Hematopoietic multipotent progenitor cell treated with erythropoietin and hydrocortisone succinate and interleukin-3 and kit ligand, for 4 days (in vitro differentiated cells): ENCODE measurements around the gene SMIM11.
A peak's percentile ranks its signal among the peaks of the same experiment; 100 is the strongest.
"Not testable (repeated sequence)": the region's sequence is repeated elsewhere in the genome, so short reads cannot be mapped to it uniquely, and the experiment has no call there.

Experiments
- DNase-seq: peaks from one replicate; pipeline ENCODE4 v3.0.0-alpha.2; 2015

SMIM11 gene

DNA sequence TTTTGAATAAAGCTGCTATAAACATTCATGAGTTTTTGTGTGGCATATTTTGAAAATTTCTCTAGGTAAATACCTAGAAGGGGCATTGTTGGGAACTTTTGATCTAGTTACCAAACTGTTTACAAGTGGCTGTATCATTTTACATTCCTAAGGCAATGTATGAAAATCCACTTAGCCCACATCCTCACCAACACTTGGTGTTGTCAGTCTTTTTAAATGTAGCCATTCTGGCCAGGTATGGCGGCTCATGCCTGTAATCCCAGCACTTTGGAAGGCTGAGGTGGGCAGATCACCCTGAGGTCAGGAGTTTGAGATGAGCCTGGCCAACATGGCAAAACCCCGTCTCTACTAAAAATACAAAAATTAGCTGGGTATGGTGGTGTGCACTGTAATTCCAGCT is 17.4 kb upstream of the SMIM11 start:
- no peak for DNase-seq

DNA sequence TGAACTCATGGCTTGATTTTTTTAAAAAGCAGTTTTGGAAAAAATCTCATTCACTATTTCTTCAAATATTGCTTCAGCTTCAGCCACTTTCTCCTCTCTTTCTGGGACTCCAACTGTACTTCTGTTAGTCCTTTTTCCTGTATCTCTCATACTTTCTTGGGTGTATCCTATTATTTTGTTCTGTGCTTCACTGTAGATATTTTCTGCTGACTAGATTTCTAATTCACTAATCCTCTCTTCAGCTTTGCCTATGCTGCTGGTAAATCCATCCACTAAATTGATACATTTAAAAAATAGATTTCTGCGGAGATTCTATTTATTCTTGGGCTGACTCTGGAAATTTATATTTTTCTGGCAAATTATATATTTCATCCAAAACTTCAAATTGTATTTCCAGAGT is 16.4 kb upstream of the SMIM11 start:
- no peak for DNase-seq

DNA sequence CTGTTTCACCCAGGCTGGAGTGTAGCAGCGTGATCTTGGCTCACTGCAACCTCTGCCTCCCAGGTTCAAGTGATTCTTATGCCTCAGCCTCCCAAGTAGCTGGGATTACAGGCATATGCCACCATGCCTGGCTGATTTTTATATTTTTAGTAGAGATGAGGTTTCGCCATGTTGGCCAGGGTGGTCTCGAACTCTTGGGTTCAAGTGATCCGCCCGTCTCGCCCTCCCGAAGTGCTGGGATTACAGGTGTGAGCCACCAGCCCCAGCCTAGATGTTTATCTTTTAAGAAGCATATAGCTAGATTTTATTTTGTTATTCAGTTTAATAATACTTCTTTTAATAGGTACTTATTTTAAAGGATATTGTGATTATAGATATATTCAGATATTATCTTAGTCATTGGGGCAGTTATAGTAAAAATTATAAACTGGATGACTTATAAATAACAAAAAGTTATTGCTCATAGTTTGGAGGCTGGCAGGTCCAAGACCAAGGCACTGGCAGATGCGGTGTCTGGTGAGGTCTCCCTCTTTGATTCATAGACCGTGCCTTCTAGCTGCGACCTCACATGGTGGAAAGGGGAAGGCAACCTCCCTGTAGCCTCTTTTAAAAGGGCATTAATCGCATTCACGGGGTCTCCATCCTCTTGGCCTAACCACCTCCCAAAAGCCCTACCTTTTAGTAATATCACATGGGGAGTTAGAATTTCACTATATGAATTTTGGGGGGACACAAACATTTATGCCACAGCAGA is 14.6 kb upstream of the SMIM11 start:
- DNase-seq, result no peak

DNA sequence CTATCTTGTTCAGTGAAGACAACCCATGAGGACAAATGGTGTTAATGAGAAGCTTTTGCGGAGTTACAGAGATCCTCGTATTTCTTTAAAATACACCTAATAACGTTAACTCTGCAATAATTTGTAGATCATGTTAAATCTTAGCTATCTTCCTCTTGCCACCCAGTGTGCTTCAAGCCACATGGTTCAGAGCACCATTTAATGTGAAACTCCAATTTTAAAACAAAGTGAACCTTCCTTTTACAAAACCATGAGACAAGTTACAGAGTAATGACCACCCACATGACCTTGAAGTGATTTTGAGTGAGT is 13.2 kb upstream of the SMIM11 start:
- DNase-seq, result no peak

- DNase-seq, result no peak
These were observed 12.6 kb upstream of the SMIM11 start for GRCh38 chr21:34362670-34363069.

- DNase-seq, result no peak
These were observed 11.6 kb upstream of the SMIM11 start, which contains the start of gene KCNE2 for GRCh38 chr21:34363733-34364132. Gene KCNE2, plus strand, starts transcription at chr21:34364006. Its CDS starts 6,473 bp downstream, at chr21:34370479.

DNA sequence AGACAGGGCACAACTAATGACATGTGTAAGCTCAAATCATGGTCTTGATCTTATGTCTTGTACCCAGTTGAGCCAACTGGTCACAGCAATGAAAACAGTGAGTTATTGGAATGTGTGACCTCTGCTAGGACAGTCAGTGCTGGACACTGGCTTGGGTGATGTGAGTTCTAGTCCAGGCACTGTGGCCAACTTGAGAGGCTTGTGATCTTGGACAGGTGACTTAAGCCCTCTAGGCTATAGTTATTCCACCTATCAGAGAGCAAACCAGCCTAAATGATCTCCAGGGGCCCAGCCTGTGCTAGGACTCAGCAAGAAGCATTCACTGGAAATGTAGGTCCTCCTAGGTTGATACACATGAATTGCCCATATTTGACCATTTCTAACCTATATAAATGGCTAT is 10.4 kb upstream of the SMIM11 start:
- no peak for DNase-seq

DNA sequence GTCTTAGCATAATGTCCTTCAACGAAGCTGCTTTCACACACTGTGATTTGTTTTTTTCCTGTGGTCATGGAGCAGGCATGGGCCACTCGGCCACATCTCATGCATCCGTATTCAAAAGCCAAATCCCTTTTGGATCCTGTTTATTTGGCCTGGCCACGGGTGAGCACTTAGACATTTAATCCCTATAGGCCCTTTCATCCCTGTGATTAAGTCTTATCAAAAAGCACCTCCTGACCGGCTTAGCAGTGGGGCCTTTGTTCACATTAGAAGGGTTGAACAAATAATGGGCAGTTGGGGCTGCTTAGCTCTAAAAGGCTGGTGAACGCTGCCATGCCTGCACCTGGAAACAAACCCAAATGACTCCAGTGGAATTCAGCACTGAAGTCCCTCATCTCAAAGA is 9.5 kb upstream of the SMIM11 start:
- no peak for DNase-seq

- DNase-seq, result peak; percentile 92
These were observed 7.9 kb upstream of the SMIM11 start for GRCh38 chr21:34367320-34367935.

GRCh38 chr21:34369741-34370140 is 5.6 kb upstream of the SMIM11 start:
- DNase-seq, result no peak

DNA sequence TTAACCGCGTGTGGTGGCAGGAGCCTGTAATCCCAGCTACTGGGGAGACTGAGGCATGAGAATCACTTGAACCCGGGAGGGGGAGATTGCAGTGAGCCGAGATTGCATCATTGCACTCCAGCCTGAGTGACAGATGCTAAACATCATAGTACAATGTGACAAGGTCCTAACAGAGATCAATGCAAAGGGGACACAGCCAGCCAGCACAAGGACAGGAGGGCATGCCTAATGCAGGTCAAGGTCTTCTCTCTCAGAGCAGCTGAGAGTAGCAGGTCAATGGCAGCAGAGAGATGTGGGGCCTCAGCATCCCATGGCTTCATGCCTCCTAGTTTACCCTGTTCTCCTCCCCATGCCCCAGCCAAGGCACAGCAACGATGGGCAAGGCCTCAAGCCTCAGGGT is 3.0 kb upstream of the SMIM11 start:
- no peak for DNase-seq

GRCh38 chr21:34374462-34374861 is 845 bp upstream of the SMIM11 start:
- not testable (repeated sequence) for DNase-seq

DNA sequence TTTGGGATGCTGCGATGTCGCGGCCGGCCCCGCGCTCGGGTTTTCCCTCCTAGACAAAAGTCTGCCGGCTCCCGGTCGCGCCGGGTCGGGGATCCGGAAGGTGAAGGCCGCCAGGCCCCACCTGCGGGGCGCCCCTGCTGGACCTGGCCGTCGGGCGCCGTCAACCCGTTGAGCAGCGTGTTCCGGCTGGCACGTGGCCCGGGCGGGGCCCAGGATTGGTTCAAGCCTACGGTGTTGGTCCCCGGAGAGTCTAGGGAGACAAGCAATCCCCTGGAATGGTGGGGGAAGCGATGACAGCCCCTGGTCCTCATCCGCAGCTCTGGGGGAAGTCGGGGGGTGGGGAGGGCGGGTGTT is 289 bp downstream of the SMIM11 start:
- not testable (repeated sequence) for DNase-seq

GRCh38 chr21:34383138-34383537 is 7.8 kb downstream of the SMIM11 start:
- DNase-seq, result not testable (repeated sequence)

DNA sequence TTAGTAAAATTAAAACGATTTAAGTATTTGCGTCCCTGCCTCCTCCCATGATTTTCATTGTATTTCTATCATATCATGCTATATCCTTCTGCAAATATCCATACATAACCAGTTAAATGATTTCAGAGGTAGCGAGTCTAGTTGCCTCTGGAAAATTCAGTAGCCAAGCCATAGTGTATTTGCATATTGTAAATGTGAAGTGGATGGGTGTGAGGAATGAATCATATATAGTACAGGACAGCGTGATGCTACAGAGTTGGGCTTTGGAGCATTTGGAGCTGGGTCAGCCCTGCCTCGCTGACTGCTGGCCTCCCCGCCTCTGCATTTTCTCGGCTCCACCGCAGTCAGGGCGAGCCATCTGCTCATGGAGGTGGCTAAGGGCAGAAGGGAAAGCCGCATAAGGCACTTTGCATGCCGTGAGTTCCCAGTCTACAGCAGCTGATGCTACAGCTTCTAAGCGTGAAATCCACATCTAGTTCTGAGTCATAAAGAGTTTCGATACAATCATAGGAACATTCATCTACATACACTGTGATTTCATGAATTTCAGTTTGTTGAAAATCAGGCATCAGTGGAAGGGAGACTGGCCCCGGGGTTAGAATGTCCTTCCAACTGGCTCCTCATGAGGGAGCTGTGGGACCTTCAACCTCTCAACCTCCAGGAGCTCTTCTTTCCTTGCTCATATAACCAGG is 8.6 kb downstream of the SMIM11 start:
- not testable (repeated sequence) for DNase-seq

DNA sequence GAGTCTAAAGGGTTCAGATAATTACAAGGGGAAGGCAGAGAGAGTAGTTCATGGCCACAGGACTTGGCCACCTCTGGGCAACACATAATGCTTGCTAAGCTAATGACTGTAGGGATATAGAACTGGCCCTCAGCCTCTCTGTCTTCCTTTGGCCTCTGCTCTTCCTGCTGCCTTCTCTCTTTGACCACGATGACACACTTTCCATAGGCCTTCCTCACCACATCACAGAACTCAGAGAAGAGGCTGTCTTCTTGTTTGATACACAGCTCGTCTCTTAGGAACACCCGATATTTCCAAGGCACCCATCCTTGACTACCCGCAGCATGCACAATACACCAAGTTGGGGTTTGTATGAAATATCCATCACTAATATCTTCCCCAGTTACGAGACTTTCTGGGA is 25.2 kb downstream of the SMIM11 start:
- DNase-seq, result not testable (repeated sequence)

DNA sequence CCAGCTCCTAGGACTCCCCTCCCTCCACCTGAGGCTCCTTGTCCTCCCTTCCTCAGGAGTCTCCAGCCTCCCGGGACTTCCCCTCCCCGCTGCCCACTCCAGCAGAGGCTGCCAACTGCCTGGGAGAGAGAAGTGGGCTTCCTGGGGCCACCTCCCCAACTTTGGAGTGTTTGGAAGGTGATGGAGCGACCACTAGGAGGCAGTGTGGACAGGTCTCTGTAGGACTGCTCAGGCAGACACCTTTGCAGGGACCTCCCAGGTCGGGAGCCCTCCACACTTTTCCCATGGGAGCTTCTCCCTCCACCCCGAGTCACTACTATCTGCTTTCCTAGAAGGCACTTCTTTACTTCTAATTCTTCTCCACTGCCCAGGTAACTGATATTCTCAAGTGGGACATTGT is 29.4 kb downstream of the SMIM11 start:
- not testable (repeated sequence) for DNase-seq

DNA sequence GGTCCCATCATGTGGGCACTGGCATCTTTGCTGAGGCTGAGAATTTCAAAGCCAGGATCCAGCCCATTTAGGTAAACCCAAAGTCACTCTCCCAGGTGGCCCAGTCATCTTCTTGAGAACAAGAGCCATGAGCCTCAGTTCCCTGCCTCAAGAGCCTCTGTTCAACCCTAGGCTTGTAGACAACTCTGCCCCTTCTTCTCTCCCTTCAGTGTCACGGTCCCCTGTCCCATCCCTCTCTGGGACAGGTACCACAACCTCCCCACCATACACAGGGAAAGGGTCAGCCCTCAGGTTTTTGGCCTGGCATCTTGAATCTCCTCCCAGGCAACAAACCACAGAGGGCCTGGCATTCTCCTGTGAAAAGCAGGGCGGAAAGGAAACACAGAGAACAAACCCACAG is 30.4 kb downstream of the SMIM11 start:
- DNase-seq, result not testable (repeated sequence)

DNA sequence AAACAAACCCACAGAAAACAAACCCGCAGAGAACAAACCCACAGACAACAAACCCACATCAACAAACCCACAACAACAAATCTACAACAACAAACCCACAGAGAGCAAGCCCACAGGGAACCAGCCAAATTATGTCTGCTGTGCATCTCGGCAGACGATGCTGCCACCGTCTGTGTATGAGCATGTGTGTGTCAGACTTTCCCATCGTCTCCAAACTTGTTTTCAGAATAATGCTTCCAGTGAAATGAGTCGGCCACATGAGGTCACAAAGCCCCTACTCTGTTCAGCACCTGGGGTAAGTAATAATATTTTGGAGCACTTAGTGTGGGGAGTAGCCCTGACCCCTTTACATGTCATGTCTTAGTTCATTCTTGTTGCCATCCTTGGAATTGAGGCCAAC is 30.8 kb downstream of the SMIM11 start:
- not testable (repeated sequence) for DNase-seq

- DNase-seq, result not testable (repeated sequence)
These were observed 31.4 kb downstream of the SMIM11 start for GRCh38 chr21:34406676-34407075.

GRCh38 chr21:34407294-34407693 is 32.0 kb downstream of the SMIM11 start:
- not testable (repeated sequence) for DNase-seq

- DNase-seq, result not testable (repeated sequence)
These were observed 42.3 kb downstream of the SMIM11 start for GRCh38 chr21:34417448-34418077.

GRCh38 chr21:34423805-34424204 is 48.5 kb downstream of the SMIM11 start, which contains the start of gene SMIM34:
Gene SMIM34, minus strand, starts transcription at chr21:34423951. Its CDS starts 112 bp downstream, at chr21:34423839.
- not testable (repeated sequence) for DNase-seq

- not testable (repeated sequence) for DNase-seq
These were observed 52.0 kb downstream of the SMIM11 start for GRCh38 chr21:34427339-34427738.
